Cardiac muscle cell (in vitro differentiated cells and primary cell): ENCODE data around the gene PTPRD. TPM values are rescaled to one million over a fixed set of nuclear protein-coding genes. Genes with fewer than 3 reads are reported as not detected.

Source experiments
- DNase-seq, 2 donors: peaks; one replicate each; pipeline versions ENCODE4 v3.0.0 to v3.0.0-alpha.2; 2010 to 2017; ENCODE audit warnings: low read depth in 1 of 2, low spot score in 1 of 2
- H3K27ac ChIP-seq: fragments of 200-600 bp; sonication (generic); 2 replicates; pipeline ENCODE4 v1.5.1; 2016
- H3K27me3 ChIP-seq: fragments of 200-600 bp; sonication (generic); 2 replicates; pipeline ENCODE4 v1.6.0; 2016; ENCODE audit warnings: control low read depth
- H3K36me3 ChIP-seq: fragments of 200-600 bp; sonication (generic); 2 replicates; pipeline ENCODE4 v1.5.1; 2016; ENCODE audit warnings: control low read depth
- H3K4me1 ChIP-seq: fragments of 200-600 bp; sonication (generic); 2 replicates; pipeline ENCODE4 v1.8.1; 2017; ENCODE audit warnings: low read depth, mild to moderate bottlenecking, mixed run types
- H3K4me3 ChIP-seq: fragments of 200-600 bp; sonication (generic); 2 replicates; pipeline ENCODE4 v1.5.1; 2016; ENCODE audit warnings: mild to moderate bottlenecking
- H3K9me3 ChIP-seq: fragments of 200-600 bp; sonication (generic); 2 replicates; pipeline ENCODE4 v1.5.1; 2017; ENCODE audit warnings: low read depth, mild to moderate bottlenecking, control low read depth
- polyA plus RNA-seq: library from polyadenylated mRNA; unstranded; fragments of >200 nt; fragmentation: Nextera tagmentation; extraction: Ambion mirVana; gene quantifications from 2 replicates; pipeline ENCODE4 v1.2.1, GENCODE V29; 2016
- total RNA-seq: library from RNA; depleted of rRNA; stranded (reverse); fragments of >200 nt; gene quantifications from 2 replicates; pipeline ENCODE4 v1.2.3, GENCODE V29; 2016
- TF ChIP-seq, protein P1 (sequence below): IDR thresholded peaks from 2 replicates; pipeline ENCODE4 v1.5.1; 2012; ENCODE audit warnings: low read depth, mild to moderate bottlenecking, low read length

PTPRD gene
- total and polyA plus RNA-seq, 2 experiments from 2014 or later, result 37.0 to 287 TPM

- Histone ChIP-seq H3K27ac (no peak overlapping the region), H3K9me3 (no peaks in the 10 kb centered on the region), H3K4me1 (no peaks in the 10 kb centered on the region), H3K27me3 (no peaks in the 10 kb centered on the region), H3K36me3 (no peaks in the 10 kb centered on the region), H3K4me3 (no peak overlapping the region)
- TF ChIP-seq, protein P1, sequence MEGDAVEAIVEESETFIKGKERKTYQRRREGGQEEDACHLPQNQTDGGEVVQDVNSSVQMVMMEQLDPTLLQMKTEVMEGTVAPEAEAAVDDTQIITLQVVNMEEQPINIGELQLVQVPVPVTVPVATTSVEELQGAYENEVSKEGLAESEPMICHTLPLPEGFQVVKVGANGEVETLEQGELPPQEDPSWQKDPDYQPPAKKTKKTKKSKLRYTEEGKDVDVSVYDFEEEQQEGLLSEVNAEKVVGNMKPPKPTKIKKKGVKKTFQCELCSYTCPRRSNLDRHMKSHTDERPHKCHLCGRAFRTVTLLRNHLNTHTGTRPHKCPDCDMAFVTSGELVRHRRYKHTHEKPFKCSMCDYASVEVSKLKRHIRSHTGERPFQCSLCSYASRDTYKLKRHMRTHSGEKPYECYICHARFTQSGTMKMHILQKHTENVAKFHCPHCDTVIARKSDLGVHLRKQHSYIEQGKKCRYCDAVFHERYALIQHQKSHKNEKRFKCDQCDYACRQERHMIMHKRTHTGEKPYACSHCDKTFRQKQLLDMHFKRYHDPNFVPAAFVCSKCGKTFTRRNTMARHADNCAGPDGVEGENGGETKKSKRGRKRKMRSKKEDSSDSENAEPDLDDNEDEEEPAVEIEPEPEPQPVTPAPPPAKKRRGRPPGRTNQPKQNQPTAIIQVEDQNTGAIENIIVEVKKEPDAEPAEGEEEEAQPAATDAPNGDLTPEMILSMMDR, result no peak
- DNase-seq, result no peak
Measured at GRCh38 chr9:9605681-9606080, 1007.1 kb downstream of the PTPRD start.

DNA sequence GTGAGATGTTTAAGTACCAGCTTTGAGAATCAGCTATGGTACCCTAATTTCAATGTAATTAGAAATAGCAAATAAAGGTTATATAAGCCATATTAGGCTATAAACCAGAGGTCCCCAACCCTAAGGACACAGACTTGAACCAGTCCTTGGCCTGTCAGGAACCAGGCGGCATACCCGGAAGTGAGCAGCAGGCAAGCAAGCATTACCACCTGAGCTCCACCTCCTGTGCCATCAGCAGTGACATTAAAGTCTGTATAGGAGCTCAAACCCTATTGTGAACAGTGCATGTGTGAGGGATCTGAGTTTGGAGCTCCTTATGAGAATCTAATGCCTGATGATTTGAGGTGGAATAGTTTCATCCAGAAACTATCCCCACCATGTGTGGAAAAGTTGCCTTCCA, 1009.5 kb downstream of the PTPRD start:
- Histone ChIP-seq H3K36me3 (no peaks in the 10 kb centered on the region), H3K9me3 (no peaks in the 10 kb centered on the region), H3K4me1 (no peaks in the 10 kb centered on the region), H3K27ac (no peak overlapping the region), H3K4me3 (no peak overlapping the region), H3K27me3 (no peaks in the 10 kb centered on the region)
- TF ChIP-seq, protein P1, result no peak
- DNase-seq, result no peak

DNA sequence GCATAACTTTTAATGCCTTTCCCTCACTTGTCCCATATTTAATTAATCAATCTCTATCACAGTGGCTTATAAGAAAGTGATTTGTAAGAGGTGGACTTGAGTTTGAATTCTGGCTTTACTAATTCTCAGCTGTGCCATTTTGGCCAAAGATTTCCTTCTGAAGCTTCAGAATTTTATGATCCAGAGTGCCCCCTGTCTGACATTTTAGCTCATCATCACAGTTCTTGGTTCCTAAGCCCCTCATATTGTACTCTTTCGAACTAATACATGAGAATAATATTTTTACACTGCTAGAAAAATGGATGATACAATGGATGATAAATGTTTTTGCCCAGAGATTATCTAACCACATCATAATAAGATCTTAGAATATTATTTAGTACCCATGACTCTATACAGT, 1014.1 kb downstream of the PTPRD start:
- H3K36me3 ChIP-seq, result no peaks in the 10 kb centered on the region
- no peaks in the 10 kb centered on the region for H3K9me3 ChIP-seq
- H3K4me3 ChIP-seq, result no peak overlapping the region
- no peak overlapping the region for H3K27ac ChIP-seq
- no peak for DNase-seq
- no peaks in the 10 kb centered on the region for H3K4me1 ChIP-seq
- H3K27me3 ChIP-seq, result no peaks in the 10 kb centered on the region
- TF ChIP-seq, protein P1, result no peak

GRCh38 chr9:9592104-9592503, 1020.7 kb downstream of the PTPRD start:
- no peak for DNase-seq
- Histone ChIP-seq H3K36me3 (no peaks in the 10 kb centered on the region), H3K4me3 (no peak overlapping the region), H3K4me1 (no peaks in the 10 kb centered on the region), H3K27me3 (no peaks in the 10 kb centered on the region), H3K27ac (no peak overlapping the region), H3K9me3 (no peaks in the 10 kb centered on the region)
- TF ChIP-seq, protein P1, result no peak

- H3K9me3 ChIP-seq, result no peaks in the 10 kb centered on the region
- no peak overlapping the region for H3K27ac ChIP-seq
- H3K36me3 ChIP-seq, result no peaks in the 10 kb centered on the region
- DNase-seq, result no peak
- no peaks in the 10 kb centered on the region for H3K4me1 ChIP-seq
- TF ChIP-seq, protein P1, result no peak
- H3K27me3 ChIP-seq, result no peaks in the 10 kb centered on the region
- H3K4me3 ChIP-seq, result no peak overlapping the region
Measured at GRCh38 chr9:9585920-9586319, 1026.9 kb downstream of the PTPRD start.

DNA sequence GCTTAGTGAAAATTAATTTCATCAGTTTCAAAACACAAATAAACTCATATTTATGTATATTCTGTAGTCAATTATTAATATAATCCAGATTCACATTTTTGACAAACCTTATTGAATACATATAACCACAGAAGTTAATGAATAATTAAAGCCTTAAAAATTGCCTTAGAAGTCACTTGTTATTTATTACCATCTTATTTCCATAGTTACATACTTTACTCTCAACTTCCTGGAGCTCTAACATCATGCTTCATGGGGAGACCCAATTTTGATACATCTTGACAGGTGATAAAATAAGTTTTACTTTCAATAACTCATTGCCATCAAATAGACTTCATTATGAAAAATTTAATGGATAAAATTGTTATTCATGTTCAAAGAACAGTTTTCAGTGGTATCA, 1038.7 kb downstream of the PTPRD start:
- H3K4me1 ChIP-seq, result no peaks in the 10 kb centered on the region
- no peak overlapping the region for H3K4me3 ChIP-seq
- DNase-seq, result no peak
- no peaks in the 10 kb centered on the region for H3K27me3 ChIP-seq
- no peak overlapping the region for H3K27ac ChIP-seq
- H3K9me3 ChIP-seq, result no peaks in the 10 kb centered on the region
- H3K36me3 ChIP-seq, result no peaks in the 10 kb centered on the region
- TF ChIP-seq, protein P1, result no peak
